Hepatocyte (in vitro differentiated cells): ENCODE data around the gene PDZRN4. TPM values are rescaled to one million over a fixed set of nuclear protein-coding genes. Genes with fewer than 3 reads are reported as not detected.
A peak's percentile ranks its signal among the peaks of the same experiment; 100 is the strongest.

ENCODE experiments used
- DNase-seq: peaks from one replicate; pipeline ENCODE4 v3.0.0-alpha.2; 2016; ENCODE audit warnings: low spot score
- H2AFZ ChIP-seq: fragments of 200-600 bp; sonication (generic); 2 replicates; pipeline ENCODE4 v1.6.0; 2016; ENCODE audit warnings: antibody characterized with exemption, mild to moderate bottlenecking
- H3K27ac ChIP-seq: fragments of 200-600 bp; sonication (generic); 2 replicates; pipeline ENCODE4 v1.5.1; 2016; ENCODE audit warnings: mild to moderate bottlenecking
- H3K27me3 ChIP-seq: fragments of 200-600 bp; sonication (generic); 2 replicates; pipeline ENCODE4 v1.6.1; 2016
- H3K36me3 ChIP-seq: fragments of 200-600 bp; sonication (generic); replicated peaks from 2 replicates; pipeline ENCODE4 v1.5.1; 2016; ENCODE audit warnings: low read depth; ENCODE audit not compliant: insufficient read depth
- H3K4me1 ChIP-seq: fragments of 200-600 bp; sonication (generic); 2 replicates; pipeline ENCODE4 v1.5.1; 2016; ENCODE audit warnings: mild to moderate bottlenecking, moderate library complexity; ENCODE audit not compliant: insufficient read depth
- H3K4me2 ChIP-seq: fragments of 200-600 bp; sonication (generic); 2 replicates; pipeline ENCODE4 v1.6.0; 2016
- H3K4me3 ChIP-seq: fragments of 200-600 bp; sonication (generic); 2 replicates; pipeline ENCODE4 v1.5.1; 2016; ENCODE audit warnings: mild to moderate bottlenecking
- H3K79me2 ChIP-seq: fragments of 200-600 bp; sonication (generic); 2 replicates; pipeline ENCODE4 v1.6.0; 2017; ENCODE audit warnings: mild to moderate bottlenecking
- H3K9me2 ChIP-seq: fragments of 200-600 bp; sonication (generic); replicated peaks from 2 replicates; pipeline ENCODE4 v1.6.0; 2017; ENCODE audit warnings: mild to moderate bottlenecking; ENCODE audit not compliant: insufficient read depth
- H3K9me3 ChIP-seq: fragments of 200-600 bp; sonication (generic); 2 replicates; pipeline ENCODE4 v1.5.1; 2016; ENCODE audit warnings: low read depth, mild to moderate bottlenecking
- H4K20me1 ChIP-seq: fragments of 200-600 bp; sonication (generic); 2 replicates; pipeline ENCODE4 v1.6.0; 2016; ENCODE audit warnings: mild to moderate bottlenecking; ENCODE audit not compliant: insufficient read depth, poor library complexity, severe bottlenecking
- EZH2 ChIP-seq: fragments of 200-600 bp; sonication (generic); IDR thresholded peaks from 2 replicates; pipeline ENCODE4 v1.6.1; 2016; ENCODE audit warnings: antibody characterized with exemption, mild to moderate bottlenecking, borderline replicate concordance
- EZH2phosphoT487 ChIP-seq: fragments of 200-600 bp; sonication (generic); IDR thresholded peaks from one replicate; pipeline ENCODE4 v1.6.1; 2018; ENCODE audit warnings: antibody characterized with exemption, mild to moderate bottlenecking, low read depth, moderate library complexity; ENCODE audit not compliant: unreplicated experiment, severe bottlenecking
- WGBS: methylation state at CpG from one replicate; pipeline ENCODE4 v1.1.6; 2016; ENCODE audit warnings: low lambda C conversion rate; ENCODE audit errors: missing lambda C conversion rate; 5-methylcytosine and 5-hydroxymethylcytosine counted together
- polyA plus RNA-seq: library from polyadenylated mRNA; unstranded; fragments of >200 nt; fragmentation: Nextera tagmentation; extraction: Ambion mirVana; gene quantifications from 2 replicates; pipeline ENCODE4 v1.2.1, GENCODE V29; 2016
- total RNA-seq: library from RNA; depleted of rRNA; stranded (reverse); fragments of >200 nt; gene quantifications from 2 replicates; pipeline ENCODE4 v1.2.3, GENCODE V29; 2014
- TF ChIP-seq, protein P1 (sequence below): fragments of 200-600 bp; sonication (generic); IDR thresholded peaks from 2 replicates; pipeline ENCODE4 v1.5.1; 2016; ENCODE audit warnings: antibody characterized with exemption, mild to moderate bottlenecking; ENCODE audit not compliant: poor library complexity

The PDZRN4 gene
- total and polyA plus RNA-seq, 2 experiments from 2014 or later, result 2.2 to 2.3 TPM

GRCh38 chr12:41286426-41286825, 98.3 kb downstream of the PDZRN4 start:
- WGBS, result 32% methylated on average over 1 of the region's 1 CpG
- DNase-seq, result peak; percentile 15

DNA sequence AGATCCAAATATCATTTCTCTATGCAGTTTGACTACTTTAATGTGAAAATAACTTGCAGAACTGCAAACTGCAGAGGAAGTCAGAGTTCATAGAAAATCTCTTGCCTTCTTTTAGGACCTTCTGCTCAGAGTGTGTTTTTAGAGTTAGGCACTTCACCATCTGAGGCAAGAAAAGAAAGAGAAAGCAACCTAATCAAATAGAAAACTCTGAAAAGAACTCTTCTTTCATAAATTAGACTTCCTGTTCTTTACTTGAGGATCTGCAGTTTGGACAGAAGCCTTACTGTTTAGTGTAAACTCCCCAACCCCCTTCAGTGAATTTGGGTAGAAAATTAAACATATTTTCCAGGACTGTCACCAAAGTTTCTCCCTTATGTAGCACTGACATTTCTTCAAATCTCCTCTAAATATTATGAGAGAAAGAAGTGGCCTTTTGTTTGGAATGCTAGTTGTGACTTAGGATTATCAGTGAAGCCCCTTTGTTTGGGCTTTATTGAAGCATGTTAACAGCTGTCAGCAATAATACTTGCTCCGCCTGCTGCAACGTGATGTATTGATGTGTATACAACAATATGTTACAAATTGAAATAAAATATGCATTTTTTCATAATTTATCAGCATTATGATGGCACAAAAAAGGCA, 99.5 kb downstream of the PDZRN4 start:
- H3K27ac ChIP-seq, result peak overlapping the region; percentile 24
- TF ChIP-seq EZH2phosphoT487 (no peak), EZH2 (no peak)
- TF ChIP-seq, protein P1, sequence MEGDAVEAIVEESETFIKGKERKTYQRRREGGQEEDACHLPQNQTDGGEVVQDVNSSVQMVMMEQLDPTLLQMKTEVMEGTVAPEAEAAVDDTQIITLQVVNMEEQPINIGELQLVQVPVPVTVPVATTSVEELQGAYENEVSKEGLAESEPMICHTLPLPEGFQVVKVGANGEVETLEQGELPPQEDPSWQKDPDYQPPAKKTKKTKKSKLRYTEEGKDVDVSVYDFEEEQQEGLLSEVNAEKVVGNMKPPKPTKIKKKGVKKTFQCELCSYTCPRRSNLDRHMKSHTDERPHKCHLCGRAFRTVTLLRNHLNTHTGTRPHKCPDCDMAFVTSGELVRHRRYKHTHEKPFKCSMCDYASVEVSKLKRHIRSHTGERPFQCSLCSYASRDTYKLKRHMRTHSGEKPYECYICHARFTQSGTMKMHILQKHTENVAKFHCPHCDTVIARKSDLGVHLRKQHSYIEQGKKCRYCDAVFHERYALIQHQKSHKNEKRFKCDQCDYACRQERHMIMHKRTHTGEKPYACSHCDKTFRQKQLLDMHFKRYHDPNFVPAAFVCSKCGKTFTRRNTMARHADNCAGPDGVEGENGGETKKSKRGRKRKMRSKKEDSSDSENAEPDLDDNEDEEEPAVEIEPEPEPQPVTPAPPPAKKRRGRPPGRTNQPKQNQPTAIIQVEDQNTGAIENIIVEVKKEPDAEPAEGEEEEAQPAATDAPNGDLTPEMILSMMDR, result no peak
- H4K20me1 ChIP-seq, result no peaks in the 10 kb centered on the region
- H3K4me3 ChIP-seq, result no peak overlapping the region
- peak overlapping the region; percentile 26 for H3K4me2 ChIP-seq
- H3K36me3 ChIP-seq, result no peaks in the 10 kb centered on the region
- DNase-seq, result no peak
- WGBS, result 48% methylated on average over 2 of the region's 2 CpGs
- peaks cover 10% of the 10 kb centered on the region for H3K4me1 ChIP-seq
- H2AFZ ChIP-seq, result peak overlapping the region; percentile 28
- H3K9me3 ChIP-seq, result no peaks in the 10 kb centered on the region
- no peaks in the 10 kb centered on the region for H3K27me3 ChIP-seq
- H3K79me2 ChIP-seq, result no peaks in the 10 kb centered on the region
- H3K9me2 ChIP-seq, result no peaks in the 10 kb centered on the region

More at GRCh38 chr12:41286426-41286825, 98.3 kb downstream of the PDZRN4 start:
- no peaks in the 10 kb centered on the region for H4K20me1 ChIP-seq
- TF ChIP-seq EZH2phosphoT487 (no peak), EZH2 (no peak)
- TF ChIP-seq, protein P1, result no peak
- no peaks in the 10 kb centered on the region for H3K27me3 ChIP-seq
- no peak overlapping the region for H3K4me3 ChIP-seq
- peaks cover 7% of the 10 kb centered on the region for H3K4me1 ChIP-seq
- H3K4me2 ChIP-seq, result no peak overlapping the region
- H3K79me2 ChIP-seq, result no peaks in the 10 kb centered on the region
- no peaks in the 10 kb centered on the region for H3K36me3 ChIP-seq
- no peak overlapping the region for H2AFZ ChIP-seq
- H3K27ac ChIP-seq, result no peak overlapping the region
- H3K9me2 ChIP-seq, result no peaks in the 10 kb centered on the region
- H3K9me3 ChIP-seq, result no peaks in the 10 kb centered on the region

DNA sequence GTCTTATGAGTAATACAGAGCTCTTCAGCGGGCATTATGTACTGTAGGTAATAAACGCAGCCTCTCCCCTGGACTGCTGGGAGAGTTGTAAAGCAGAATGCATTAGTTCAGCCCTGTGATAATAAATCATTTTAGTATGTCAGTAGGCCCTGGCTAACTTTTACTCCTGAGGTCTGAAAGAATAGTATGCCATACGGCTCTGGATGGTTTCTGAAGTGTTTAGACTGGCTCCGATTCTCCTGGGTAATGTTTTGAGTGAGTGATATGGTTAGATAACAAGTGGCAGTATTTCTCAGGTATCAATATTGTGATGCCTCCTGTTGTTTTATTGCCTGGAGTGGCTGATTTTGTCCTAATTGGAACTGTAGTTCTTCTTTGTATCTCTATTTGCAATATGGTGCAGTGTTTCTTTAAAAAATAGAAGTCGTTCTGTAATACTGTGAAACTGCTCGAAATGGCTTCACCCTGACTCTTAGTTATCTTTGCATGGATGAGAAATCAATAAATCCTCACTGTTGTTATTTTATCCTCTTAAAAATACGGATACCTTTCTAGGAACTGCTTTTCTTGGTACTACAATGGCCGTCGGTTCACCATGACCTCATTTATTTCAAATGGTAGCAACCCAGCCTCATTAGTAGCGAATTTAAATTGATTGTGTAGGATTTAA, 100.2 kb downstream of the PDZRN4 start:
- Histone ChIP-seq H3K79me2 (no peaks in the 10 kb centered on the region), H3K4me2 (peak overlapping the region; percentile 26), H3K27me3 (no peaks in the 10 kb centered on the region), H3K9me3 (no peaks in the 10 kb centered on the region), H3K9me2 (no peaks in the 10 kb centered on the region), H3K4me1 (peaks cover 12% of the 10 kb centered on the region), H3K4me3 (no peak overlapping the region), H3K27ac (peak overlapping the region; percentile 38), H3K36me3 (no peaks in the 10 kb centered on the region), H2AFZ (no peak overlapping the region), H4K20me1 (no peaks in the 10 kb centered on the region)
- no peak for TF ChIP-seq EZH2phosphoT487
- TF ChIP-seq, protein P1, result no peak
- TF ChIP-seq EZH2, result no peak
- peak; percentile 30 for DNase-seq
- 67% methylated on average over 10 of the region's 10 CpGs for WGBS
